Measurements from ENCODE around the gene BAG1.

BAG1 gene

DNA sequence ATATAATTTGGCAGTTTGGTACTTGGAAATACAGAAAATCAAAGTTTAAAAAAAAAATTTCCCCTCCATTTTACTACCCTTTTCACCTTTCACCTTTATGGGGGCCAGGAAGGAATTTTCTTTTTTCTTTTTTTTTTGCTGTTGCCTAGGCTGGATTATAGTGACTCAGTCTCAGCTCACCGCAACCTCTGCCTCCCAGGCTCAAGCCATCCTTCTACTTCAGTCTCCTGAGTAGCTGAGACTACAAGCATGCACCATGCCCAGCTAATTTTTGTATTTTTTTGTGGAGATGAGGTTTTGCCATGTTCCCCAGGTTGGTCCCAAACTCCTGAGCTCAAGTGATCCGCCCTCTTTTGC, 9.4 kb upstream of the BAG1 start:
- DNase-seq (ENCODE audit: low read depth) = no peak

DNA sequence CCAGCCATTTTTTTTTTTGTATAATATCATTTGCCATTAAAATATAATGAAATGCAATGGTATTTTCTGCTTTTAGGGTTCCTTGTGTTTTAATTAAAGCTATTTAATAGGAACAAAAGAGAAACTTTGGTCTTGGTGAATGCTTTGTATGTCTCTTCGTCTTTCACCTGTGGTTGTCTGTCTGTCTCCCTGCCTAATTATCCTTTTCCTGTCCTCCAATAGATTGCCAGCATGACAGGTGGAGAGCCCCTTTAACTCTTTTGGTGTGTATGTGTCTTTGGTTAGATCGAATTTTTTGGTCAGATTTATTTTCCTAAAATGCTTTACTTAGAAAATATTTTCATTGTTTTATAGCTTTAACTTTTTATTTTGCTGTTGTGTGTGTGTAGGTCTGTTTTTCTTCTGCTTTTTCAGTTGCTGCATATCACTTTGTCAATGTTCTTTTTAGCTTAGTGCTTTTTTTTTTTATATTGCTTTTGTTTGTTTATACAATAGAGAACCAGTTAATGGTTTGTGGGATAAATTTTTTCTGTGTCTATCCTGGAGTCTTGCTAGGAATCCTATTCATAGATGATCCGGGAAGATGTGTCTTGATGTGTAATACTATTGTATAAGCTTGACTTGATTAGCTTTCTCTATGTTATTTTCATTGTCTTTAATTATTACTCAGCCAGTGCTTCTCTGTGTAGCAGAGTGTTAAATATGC, 8.9 kb upstream of the BAG1 start:
- DNase-seq (ENCODE audit: low read depth) = no peak

DNA sequence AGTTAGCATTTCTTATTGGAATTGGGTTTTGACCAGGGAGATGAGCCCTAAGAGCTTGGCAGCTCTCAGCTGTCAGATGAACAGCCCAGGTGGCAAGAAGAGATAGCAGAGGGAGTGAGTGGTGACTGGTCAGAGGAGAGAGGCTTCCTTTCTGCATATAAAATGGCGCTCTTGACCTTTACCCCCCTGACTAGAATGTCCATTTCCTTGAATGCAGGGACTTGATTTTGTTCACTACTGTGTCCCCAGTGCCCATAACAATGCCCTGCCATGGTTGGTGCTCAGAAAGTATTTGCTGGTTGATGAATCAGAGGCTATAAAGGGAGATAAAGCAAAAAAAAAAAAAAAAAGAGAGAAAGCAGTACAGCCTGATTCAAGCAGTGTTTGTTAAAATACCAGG, 7.6 kb upstream of the BAG1 start:
- DNase-seq (ENCODE audit: low read depth) = no peak

DNA sequence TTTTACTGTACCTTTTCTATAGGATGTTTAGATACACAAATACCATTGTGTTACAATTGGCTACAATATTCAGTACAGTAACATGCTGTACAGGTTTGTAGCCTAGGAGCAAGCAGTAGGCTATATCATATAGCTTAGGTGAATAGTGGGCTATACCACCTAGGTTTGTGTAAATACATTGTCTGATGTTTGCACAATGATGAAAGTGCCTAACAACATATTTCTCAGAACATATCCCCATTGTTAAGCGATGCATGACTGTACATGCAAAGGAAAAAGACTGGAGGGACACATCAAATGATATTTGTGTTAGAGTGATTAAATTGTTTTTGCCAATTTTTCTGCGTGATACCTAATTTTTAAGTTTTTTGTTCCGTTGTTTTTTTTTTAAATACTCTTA, 5.6 kb upstream of the BAG1 start:
- no peak for DNase-seq (ENCODE audit: low read depth)

DNA sequence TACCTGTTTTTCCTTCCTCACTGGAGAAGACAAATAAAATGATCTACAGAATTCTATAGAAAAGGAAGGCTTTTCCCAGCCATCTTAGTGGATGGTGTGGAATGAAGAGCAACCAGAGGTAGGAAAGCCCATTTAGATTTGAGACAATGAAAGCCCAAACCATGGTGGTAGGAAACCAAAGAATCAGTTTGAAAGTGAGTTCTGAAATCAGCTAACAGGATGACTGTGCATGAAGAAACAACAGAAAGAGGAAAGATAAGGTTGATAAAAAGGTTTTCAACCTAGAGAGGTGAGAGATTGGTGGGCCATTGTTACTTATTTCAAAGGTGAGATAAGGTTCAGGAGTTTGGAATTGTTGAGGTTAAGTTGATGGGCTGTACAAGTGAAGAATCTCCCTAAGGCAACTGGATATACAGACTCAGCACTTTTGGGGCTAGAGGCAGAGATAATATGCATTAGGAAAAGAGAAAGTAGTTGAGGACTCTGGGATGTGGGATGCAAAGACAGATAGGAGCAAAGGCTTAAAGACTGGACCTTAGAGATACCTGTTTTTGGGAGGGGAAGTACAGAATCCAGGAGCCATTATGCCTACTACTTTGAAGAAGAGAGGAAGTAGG, 2.8 kb upstream of the BAG1 start:
- DNase-seq (ENCODE audit: low read depth) = no peak

DNA sequence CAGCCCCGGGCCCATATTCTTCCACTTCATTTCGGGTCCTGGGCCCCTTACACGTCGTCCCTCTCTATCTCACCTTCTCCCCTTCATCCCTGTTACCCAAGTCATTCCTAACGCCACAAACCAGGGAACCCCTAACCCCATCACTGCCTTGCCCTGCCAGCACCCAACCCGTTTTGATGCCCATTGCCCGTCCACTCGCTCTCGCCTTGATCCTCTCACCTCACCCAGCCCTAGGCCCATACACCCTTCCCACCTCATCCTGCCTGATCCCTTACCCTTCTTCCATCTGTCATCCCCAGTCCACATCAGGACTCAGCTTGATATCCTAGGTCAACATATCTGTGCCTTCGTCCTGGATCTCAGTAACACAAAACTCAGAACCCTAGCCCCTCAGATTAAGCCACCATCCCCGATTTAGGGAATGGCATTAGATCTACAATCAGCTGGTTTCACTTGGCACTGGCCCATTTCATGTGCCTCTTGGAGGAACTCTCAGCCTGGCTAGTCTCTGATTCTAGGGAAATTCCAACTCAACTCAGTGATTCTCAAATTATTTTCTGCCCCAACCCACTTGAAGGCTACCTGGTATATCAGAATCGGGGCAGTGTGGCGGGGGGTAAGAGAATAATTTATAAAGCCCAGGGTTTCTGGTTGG, 830 bp upstream of the BAG1 start:
- DNase-seq (ENCODE audit: low read depth) = no peak

DNA sequence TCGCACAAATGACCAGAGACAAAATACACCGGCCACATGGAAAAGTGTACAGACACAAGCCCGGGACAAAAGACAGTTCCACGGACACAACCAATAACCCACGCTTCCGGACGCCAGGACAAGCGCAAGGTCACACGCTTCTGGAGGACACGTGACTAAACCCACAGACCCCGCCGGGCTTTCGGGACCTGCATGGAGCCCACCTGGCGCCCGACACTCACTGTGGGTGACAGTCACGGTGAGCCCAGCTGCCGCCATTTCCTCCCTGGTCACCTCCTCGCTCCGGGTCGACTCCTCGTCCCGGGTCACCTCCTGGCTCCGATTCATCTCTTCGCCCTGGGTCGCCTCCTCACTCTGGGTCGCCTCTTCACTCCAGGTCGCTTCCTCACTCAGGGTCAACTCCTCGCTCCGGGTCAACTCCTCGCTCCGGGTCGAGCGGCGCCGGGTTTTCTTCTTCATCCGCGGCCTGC, 470 bp downstream of the BAG1 start:
- no peak for DNase-seq (ENCODE audit: low read depth)

DNA sequence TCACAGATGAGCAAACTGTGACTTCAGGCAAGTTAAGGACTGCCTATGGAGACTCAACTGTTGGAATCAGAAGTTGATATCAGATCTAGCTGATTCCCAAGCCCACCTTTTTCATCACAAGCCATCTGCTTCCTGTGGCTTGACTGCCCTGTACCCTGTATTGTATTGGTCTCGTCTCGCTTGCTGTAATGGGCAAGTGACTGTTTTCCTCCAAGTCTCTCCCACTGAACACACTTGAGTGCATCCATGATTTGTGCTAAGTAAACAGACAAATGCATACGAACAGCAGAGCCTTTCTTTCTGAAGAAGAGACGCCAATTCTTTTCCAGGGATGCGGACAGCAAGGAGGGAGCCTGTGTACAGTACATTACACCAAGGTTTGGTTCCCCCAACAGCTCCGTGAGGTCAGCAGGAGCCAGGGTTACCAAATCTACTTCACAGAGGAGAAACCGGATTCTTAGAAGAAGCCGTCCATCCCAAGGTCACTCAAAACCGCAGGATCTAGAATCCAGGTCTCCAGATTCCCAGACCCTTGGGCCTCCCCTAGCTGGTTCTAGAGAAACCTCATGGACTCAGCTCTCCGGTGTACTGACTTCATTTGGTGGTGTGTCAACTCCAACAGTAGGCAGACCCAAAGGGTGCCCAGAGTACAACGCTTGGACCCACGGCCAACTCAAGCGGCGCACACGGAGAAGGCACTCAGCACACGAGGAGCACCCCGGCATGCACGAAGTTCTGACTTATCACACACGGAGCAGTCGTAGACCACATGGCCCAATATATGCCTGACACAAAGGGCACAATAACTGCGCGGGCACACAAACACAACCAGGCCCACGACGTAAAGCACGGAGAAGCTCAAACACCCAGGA, 1.1 kb downstream of the BAG1 start:
- DNase-seq (ENCODE audit: low read depth) = peak; percentile 5

DNA sequence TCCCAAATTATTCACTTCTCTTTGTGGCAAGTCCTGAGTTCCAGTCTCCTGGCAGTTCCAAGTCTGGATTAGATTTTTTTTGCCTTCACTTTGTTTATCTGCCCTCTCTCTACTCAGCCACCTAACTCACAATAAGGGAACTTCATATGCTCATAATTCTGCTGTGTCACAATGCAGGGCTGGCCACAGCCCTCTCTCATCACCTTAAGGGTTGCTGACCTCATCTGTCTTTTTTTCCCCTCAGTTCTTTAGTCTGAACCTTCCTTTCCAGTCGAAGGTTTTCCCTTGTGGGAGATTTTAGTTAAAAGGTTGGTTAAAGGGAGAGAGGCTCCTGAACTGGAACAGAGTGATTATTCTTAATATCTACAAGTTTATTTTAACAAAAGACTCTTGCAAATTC, 4.1 kb downstream of the BAG1 start:
- DNase-seq (ENCODE audit: low read depth) = no peak

DNA sequence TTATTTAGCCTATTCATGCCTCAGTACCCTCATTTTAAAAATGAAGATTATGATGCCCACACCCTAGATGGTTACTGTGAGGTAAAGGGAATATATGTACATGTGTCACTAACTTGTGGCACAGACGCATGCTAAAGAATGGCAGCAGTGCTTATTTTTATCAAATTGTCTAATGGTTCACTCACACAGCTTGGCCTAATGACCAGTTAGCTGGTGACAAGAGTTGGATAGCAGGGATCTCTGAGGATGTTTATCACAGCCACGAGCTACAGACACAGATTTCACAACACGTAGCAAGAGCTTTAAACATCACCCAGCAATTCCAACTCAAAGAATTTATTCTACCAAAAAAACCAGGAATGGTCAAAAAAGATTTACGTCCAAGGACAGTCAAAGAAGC, 7.2 kb downstream of the BAG1 start:
- no peak for DNase-seq (ENCODE audit: low read depth)

DNA sequence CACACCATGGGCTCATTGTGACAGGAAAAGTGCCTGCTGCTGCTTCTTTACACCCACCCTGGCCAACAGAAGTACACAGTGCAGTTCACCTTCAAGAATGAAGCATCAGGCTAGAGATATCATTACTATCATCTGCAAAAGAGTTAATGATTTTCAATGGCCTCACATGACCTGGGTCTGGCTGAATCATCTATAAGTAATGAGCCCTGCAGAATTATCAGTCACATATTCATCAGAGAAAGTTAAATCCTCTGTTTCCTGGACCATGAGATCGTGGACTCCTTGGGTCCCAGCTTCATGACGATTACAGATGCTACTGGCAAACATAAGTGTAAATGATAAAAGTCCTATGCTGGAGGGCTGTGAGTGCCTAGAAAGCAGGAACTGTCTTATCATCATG, 8.3 kb downstream of the BAG1 start:
- DNase-seq (ENCODE audit: low read depth) = no peak

DNA sequence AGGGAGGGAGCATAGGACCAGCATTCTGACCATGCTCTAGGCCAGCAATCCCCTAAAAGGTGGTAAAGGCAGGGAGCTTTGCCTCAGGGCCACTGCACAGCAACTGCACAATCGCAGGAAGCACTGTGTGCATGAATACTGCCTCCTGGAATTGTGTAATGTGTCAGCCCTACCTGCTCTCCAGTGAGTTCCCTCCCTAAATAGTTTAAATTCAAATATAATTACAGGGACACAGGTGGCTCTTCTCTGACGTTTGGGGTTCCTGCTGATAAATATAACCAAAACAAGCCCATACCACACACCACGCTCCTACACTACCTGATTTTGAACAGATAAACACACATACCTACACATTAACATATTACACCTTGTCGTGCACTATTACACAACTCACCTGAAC, 9.0 kb downstream of the BAG1 start:
- DNase-seq (ENCODE audit: low read depth) = no peak

DNA sequence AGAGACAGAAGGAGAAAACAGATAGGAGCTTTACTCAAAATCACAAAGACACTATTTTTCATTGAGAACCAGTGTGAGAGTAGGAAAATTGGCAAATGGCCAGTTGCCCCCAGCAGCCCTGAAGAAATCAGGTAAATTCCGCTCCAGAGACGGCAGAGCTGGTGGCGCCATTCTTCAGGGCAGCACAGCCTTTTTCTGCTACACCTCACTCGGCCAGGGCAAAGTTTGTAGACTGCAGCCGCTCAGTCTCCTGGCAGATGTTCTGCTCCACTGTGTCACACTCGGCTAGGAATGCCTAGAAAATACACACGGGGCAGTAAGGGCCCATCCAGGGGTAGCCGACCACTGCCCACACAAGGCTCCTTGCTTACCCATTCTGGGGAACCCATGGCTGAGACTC, 9.5 kb downstream of the BAG1 start:
- DNase-seq (ENCODE audit: low read depth) = no peak

DNA sequence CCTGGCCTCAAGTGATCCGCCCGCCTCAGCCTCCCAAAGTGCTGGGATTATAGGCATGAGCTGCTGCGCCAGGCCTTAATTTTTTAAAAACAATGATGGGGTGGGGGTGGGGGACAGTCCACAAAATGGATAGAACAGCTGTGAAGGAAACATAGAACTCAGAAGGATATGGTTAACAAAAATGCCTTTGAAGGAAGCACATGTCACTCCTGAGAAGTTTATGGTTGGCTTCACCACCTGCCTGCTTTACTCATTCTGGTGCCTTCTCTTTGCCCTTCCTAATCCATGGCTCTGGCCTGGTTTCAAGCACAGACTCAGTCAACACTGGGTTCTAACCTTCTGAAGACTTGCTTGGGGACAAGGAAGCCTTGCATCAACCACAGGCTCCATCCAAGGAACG, 10.3 kb downstream of the BAG1 start:
- no peak for DNase-seq (ENCODE audit: low read depth)

DNA sequence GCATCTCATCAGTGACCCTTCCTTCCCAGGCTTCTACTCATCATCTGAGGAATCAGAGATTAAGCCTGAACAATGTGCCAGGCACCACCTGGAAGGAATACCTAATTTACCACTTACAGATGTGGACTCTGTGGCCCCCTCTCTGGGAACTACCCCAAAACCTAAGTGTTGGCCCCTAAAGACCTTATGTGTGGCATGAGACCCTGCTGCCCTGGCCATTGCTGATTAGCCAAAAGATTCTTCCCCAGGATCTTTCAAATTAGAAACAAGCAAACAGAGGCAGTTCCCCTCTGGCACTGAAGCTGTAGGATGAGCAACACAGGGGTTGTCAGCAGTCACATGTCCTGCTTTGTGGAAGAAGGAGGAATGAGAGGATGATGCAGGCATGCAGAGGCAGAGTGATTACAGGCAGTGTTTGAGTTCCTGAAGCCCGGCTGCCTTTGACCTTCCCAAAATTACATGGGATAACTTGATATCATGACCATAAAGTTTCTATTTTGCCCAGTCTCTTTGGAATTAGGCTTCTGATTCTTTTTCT, 14.0 kb downstream of the BAG1 start:
- DNase-seq (ENCODE audit: low read depth) = peak; percentile 72

DNA sequence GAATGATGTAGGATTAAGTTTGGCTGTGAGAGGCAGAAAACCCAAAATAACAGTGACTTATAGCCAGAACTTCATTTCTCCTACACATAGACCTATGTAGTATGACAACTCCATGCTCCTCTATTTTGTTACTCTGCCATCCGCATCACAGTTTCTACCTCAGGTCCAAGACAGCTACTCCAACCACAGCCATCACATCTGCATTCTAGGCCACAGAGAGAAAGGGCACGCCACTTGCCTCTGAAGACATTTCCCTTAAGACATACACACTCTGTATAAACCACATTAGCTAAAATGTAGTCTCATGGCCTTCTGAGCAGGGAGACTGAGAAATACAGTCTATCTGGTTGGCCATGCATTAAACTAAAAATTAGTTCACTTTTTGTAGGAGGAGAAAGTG, 14.5 kb downstream of the BAG1 start:
- DNase-seq (ENCODE audit: low read depth) = no peak

DNA sequence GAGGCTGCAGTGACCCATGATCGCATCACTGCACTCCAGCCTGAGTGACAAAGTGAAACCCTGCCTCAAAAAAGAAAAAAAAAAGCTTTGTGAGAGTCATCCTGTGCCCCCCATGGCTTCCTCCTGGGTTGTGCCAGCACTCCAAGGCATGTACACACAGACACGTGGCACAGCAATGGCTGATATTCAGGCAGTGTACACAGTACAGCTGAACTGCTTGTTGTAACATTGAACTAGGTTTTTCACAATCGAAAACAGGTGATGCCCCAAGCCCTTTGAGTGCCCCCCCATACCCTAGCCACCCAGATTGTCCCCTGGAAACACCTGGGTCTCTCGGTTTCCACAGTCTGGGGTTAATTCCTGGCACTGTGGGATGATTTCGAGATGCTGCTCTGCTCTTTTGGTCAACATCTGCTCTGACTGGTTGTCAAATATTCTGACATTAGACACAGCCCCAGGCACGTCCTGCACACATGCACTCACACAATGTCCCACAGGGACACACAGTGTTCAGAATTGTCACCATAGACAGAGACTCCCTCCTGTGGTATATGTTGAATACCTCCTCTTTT, 15.3 kb downstream of the BAG1 start:
- no peak for DNase-seq (ENCODE audit: low read depth)

DNA sequence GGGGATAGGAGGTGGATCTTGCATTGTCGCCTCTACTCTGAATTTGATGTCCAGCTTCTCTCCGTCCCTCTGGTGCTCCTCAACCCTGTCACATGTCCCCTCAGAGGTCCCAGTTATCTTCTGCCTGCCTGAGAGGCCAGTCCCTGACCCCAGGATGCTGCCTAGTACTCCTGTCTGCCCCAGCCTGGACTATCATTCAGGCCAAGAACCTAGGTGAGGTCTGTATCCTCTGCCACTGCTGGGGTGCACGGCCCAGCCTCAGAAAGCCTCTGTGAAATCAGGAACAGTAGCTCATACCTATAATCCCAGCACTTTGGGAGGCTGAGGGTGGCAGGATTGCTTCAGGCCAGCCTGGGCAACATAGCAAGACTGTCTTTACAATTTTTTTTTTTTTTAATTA, 15.9 kb downstream of the BAG1 start:
- DNase-seq (ENCODE audit: low read depth) = no peak

DNA sequence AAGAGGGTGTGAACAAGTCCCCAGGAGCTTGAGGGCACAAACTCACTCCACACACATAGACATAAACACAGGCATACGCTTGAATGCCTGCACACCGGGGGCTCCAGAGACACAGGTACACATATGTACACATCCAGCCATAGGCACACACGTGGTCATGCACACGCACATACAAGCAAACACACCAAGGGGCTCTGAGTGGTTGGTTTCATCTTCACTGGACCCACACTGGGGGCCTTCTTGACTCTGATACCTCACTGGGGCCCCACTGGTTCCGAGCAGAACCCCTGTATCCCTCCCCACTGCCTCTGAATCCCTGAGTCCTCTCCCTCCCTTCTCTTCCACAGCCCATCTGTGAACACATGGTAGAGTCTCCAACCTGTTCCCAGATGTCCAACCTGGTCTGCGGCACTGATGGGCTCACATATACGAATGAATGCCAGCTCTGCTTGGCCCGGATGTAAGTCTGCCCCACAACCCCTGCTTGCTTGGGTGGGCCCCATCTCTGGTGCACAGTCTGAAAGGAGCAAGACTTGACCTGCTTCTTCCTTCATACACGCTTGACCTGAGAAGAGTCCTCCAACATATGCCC, 18.1 kb downstream of the BAG1 start:
- no peak for DNase-seq (ENCODE audit: low read depth)

DNA sequence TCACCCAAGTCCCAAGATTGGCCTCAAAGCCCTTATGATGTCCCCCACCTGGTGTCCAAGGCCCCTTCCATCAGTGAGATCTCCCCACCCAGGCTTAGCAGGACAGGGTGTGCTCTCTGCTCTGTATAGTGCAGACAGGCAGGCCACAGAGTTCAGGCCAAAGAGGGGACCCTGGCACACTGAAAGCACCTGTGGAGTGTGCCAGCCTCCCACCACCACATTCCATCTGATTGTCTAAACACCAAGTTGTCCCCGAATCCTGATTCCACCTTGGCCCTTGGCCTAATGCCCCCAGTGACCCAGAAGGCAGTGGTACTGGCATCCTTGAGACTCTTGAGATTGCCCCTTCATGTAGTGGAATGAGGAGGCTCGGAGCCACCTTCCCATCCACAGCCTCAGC, 19.2 kb downstream of the BAG1 start:
- no peak for DNase-seq (ENCODE audit: low read depth)

DNA sequence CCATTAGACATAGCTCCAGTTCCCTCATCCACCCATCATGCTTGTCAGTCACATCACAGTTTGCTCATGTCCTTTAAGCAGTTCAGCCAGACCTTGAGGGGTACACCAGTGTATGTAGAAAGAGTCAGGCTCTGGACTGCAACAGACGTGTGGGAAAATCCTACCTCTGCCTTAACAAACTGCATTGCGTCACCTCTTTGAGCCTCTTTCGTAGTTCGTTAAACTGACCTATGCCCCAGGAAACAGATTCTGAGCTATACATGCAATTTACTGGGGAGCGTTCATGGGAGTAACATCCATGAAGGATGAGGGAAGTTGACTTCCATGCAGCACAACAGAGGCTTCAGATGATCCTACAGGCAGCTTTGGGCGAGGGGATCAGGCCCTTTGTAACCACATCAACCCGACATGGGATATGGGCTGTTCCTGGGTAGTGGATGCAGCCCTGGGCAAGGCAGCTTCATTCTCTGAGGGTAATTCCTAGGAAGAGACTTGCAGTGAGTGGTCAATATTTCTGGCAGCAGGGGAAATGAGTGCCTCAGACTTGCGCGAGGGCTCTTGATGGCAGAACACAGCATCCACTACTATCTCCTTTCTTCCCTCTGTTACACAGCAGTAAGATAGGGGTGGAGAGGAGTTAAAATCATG, 20.2 kb downstream of the BAG1 start:
- DNase-seq (ENCODE audit: low read depth) = no peak
